GM12873 (cell line): ENCODE results near the gene NINL.

Experiments used
- TF ChIP-seq, protein P1 (sequence below): IDR thresholded peaks from 2 replicates; pipeline ENCODE4 v1.5.1; 2012; ENCODE audit warnings: low read depth, mild to moderate bottlenecking, moderate library complexity, low read length, control low read depth; ENCODE audit not compliant: insufficient read depth; ENCODE audit errors: missing control alignments

Gene NINL

DNA sequence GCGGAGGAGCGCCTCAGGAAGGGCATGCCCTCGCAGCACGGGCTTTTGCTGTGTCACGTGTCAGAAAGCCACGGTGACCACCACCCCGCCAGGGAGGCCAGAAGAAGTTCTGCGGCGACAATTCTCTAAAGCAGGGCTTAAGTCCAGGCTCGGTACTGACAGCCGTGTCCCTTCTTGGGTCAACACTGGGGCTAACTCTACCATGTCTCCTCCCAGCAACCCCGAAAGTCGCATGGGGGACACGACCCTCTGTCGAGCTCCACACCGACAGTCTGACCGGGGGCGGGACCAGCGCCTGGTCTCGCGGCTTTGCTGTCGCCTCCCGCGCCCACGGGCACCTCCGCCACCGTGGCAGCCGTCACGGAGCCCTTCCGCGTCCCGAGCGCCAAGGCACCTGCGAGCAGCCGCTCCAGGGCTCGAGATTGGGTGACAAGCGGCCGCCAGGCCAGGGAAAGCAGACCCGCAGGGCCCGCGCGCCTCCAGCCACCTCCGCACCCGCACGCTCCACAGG lies 37.9 kb upstream of the NINL start:
- TF ChIP-seq, protein P1, sequence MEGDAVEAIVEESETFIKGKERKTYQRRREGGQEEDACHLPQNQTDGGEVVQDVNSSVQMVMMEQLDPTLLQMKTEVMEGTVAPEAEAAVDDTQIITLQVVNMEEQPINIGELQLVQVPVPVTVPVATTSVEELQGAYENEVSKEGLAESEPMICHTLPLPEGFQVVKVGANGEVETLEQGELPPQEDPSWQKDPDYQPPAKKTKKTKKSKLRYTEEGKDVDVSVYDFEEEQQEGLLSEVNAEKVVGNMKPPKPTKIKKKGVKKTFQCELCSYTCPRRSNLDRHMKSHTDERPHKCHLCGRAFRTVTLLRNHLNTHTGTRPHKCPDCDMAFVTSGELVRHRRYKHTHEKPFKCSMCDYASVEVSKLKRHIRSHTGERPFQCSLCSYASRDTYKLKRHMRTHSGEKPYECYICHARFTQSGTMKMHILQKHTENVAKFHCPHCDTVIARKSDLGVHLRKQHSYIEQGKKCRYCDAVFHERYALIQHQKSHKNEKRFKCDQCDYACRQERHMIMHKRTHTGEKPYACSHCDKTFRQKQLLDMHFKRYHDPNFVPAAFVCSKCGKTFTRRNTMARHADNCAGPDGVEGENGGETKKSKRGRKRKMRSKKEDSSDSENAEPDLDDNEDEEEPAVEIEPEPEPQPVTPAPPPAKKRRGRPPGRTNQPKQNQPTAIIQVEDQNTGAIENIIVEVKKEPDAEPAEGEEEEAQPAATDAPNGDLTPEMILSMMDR: no peak

GRCh38 chr20:25622450-25623224 lies 37.3 kb upstream of the NINL start:
- TF ChIP-seq, protein P1: no peak

GRCh38 chr20:25622049-25622448 lies 36.7 kb upstream of the NINL start:
- TF ChIP-seq, protein P1: no peak

DNA sequence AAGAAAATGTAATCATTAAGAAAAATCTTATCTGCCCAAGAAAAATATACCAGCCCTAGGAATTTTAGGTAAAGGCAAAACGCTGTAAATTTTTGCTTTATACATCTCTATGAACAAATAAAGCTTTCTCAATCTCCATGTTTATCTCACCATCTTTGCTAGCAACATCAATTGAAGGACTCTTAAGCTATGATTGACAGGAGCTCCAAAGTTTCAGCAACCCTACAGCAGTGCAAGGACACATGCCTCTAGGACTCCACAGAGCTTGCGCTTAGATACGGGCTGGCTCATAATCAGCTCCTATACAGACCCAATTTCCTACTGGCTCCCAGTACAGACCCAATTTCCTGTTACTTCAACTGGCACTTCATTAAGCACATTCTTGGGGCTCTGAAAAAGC lies 34.2 kb upstream of the NINL start:
- TF ChIP-seq, protein P1: no peak

DNA sequence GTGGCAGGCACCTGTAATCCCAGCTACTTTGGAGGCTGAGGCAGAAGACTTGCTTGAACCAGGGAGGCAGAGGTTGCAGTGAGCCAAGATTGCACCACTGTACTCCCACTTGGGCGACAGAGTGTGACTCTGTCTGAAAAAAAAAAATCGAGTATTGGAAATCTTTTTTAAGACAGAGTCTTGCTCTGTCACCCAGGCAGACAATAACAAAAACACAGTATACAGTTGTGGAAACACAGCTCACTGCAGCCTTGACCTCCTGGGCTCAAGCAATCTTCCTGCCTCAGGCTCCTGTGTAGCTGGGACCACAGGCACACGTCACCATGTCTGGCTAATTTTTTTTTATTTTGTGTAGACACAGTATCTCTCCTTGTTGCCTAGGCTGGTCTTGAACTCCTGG lies 23.4 kb upstream of the NINL start:
- TF ChIP-seq, protein P1: no peak

- TF ChIP-seq, protein P1: no peak
These were observed 20.9 kb upstream of the NINL start for GRCh38 chr20:25606094-25606695.

- TF ChIP-seq, protein P1: no peak
These were observed 19.8 kb upstream of the NINL start for GRCh38 chr20:25605148-25605547.
